ENCODE data around the gene AUH. TPM values are rescaled to one million over a fixed set of nuclear protein-coding genes. Genes with fewer than 3 reads are reported as not detected.

Gene AUH
- total RNA-seq, 1 experiment from 2014 or later = 29.0 TPM

GRCh38 chr9:91392435-91392834, 30.7 kb upstream of the AUH start:
- intact Hi-C loops (cut with micrococcal nuclease) = no loop called here
- peaks cover 3% of the 10 kb centered on the region; the same call in 1 of the 2 replicates for H3K9me2 ChIP-seq (ENCODE audit: insufficient read depth)
- no peak overlapping the region for H3K9ac ChIP-seq (ENCODE audit: low read length)
- DNase-seq (ENCODE audit: low read depth, low spot score) (no peak), ATAC-seq (no peak)
- peaks cover 4 to 14% of the 10 kb centered on the region in 2 experiments; a peak in 2 of 4 replicates for H3K4me1 ChIP-seq (ENCODE audit: control insufficient read depth in 1 of 2, insufficient read depth in 2 of 2, low read length in 2 of 2)
- CTCF ChIA-PET = no interaction called here
- no peak overlapping the region for H3K4me3 ChIP-seq (replicated peaks in 1 of 2; ENCODE audit: low read depth in 1 of 2, low read length in 2 of 2)
- no peak for TF ChIP-seq POLR2A (IDR thresholded peaks at IDR 0.05; ENCODE audit: borderline replicate concordance, extremely low read depth, insufficient read depth, insufficient read length)
- no peak for TF ChIP-seq SRF (IDR thresholded peaks at IDR 0.05; ENCODE audit: low read depth)
- TF ChIP-seq CEBPB (IDR thresholded peaks at IDR 0.05; ENCODE audit: low read depth) = no peak
- H3K9me3 ChIP-seq (ENCODE audit: control insufficient read depth in 1 of 2, insufficient read depth in 1 of 2, low read depth in 1 of 2, low read length in 2 of 2) = no peaks in the 10 kb centered on the region
- no peaks in the 10 kb centered on the region for H3K79me2 ChIP-seq (ENCODE audit: insufficient read depth, low read length)
- H3K27ac ChIP-seq (ENCODE audit: low read depth, low read length) = no peak overlapping the region
- no peaks in the 10 kb centered on the region for H4K20me1 ChIP-seq (ENCODE audit: insufficient read depth)
- H3K27me3 ChIP-seq (ENCODE audit: insufficient read depth, low read length) = no peaks in the 10 kb centered on the region
- no peak overlapping the region for H2AFZ ChIP-seq (ENCODE audit: low read depth, low read length, poor library complexity, severe bottlenecking)
- no TSS peak for BruUV-seq (replicated peaks)
- no peak overlapping the region for H3K4me2 ChIP-seq (ENCODE audit: low read length)
- RAD21 ChIA-PET (ENCODE audit: low non-redundant PET in 1 of 2, low total read pairs in 2 of 2, uncharacterized antibody in 2 of 2, unreplicated experiment in 2 of 2) = no interaction called here
- POLR2A ChIA-PET = no interaction called here
- H3K36me3 ChIP-seq (ENCODE audit: control insufficient read depth in 1 of 2, insufficient read depth in 2 of 2, low read length in 2 of 2) = no peaks in the 10 kb centered on the region

- no TSS peak for BruUV-seq (replicated peaks)
- no peak overlapping the region for H3K9ac ChIP-seq (ENCODE audit: low read length)
- RAD21 ChIA-PET (ENCODE audit: low non-redundant PET in 1 of 2, low total read pairs in 2 of 2, uncharacterized antibody in 2 of 2, unreplicated experiment in 2 of 2) = no interaction called here
- no peaks in the 10 kb centered on the region for H3K9me3 ChIP-seq (ENCODE audit: control insufficient read depth in 1 of 2, insufficient read depth in 1 of 2, low read depth in 1 of 2, low read length in 2 of 2)
- H2AFZ ChIP-seq (ENCODE audit: low read depth, low read length, poor library complexity, severe bottlenecking) = no peak overlapping the region
- POLR2A ChIA-PET = no interaction called here
- intact Hi-C loops (cut with micrococcal nuclease) = no loop called here
- H3K27me3 ChIP-seq (ENCODE audit: insufficient read depth, low read length) = no peaks in the 10 kb centered on the region
- ATAC-seq (no peak), DNase-seq (ENCODE audit: low read depth, low spot score) (no peak)
- no peak overlapping the region for H3K27ac ChIP-seq (ENCODE audit: low read depth, low read length)
- no peaks in the 10 kb centered on the region for H3K36me3 ChIP-seq (ENCODE audit: control insufficient read depth in 1 of 2, insufficient read depth in 2 of 2, low read length in 2 of 2)
- no peaks in the 10 kb centered on the region for H4K20me1 ChIP-seq (ENCODE audit: insufficient read depth)
- TF ChIP-seq ATF3 (IDR thresholded peaks at IDR 0.05) (no peak), YY1 (IDR thresholded peaks at IDR 0.05; ENCODE audit: extremely low read depth, insufficient replicate concordance, low read depth, low read length) (no peak), ZFX (IDR thresholded peaks at IDR 0.05) (no peak), CEBPB (IDR thresholded peaks at IDR 0.05; ENCODE audit: low read depth) (no peak), ELF1 (IDR thresholded peaks at IDR 0.05; ENCODE audit: borderline replicate concordance, low read depth) (no peak), SRF (IDR thresholded peaks at IDR 0.05; ENCODE audit: low read depth) (no peak), EGR1 (IDR thresholded peaks at IDR 0.05; ENCODE audit: low read depth) (no peak), ZBTB33 (IDR thresholded peaks at IDR 0.05; ENCODE audit: extremely low read depth, insufficient replicate concordance, low read length) (no peak), SIN3A (IDR thresholded peaks at IDR 0.05; ENCODE audit: low read depth) (no peak), ZNF274 (IDR thresholded peaks at IDR 0.05; ENCODE audit: low read depth, low read length) (no peak)
- peaks cover 3% of the 10 kb centered on the region; the same call in 1 of the 2 replicates for H3K9me2 ChIP-seq (ENCODE audit: insufficient read depth)
- H3K4me2 ChIP-seq (ENCODE audit: low read length) = no peak overlapping the region
- CTCF ChIA-PET = no interaction called here
- no peak overlapping the region for H3K4me3 ChIP-seq (replicated peaks in 1 of 2; ENCODE audit: low read depth in 1 of 2, low read length in 2 of 2)
- H3K79me2 ChIP-seq (ENCODE audit: insufficient read depth, low read length) = no peaks in the 10 kb centered on the region
- peaks cover 4 to 14% of the 10 kb centered on the region in 2 experiments; a peak in 2 of 4 replicates for H3K4me1 ChIP-seq (ENCODE audit: control insufficient read depth in 1 of 2, insufficient read depth in 2 of 2, low read length in 2 of 2)
Observed at GRCh38 chr9:91391818-91392217, 30.1 kb upstream of the AUH start.

All from HCT116 (cell line).